22Rv1 (cell line): ENCODE data around the gene PHLDA2.

Experiments used
- ZFX ChIP-seq: fragments of 450-650 bp; IDR thresholded peaks from 2 replicates; pipeline ENCODE4 v1.6.1; 2017; ENCODE audit warnings: antibody characterized with exemption, borderline replicate concordance
- TF ChIP-seq, protein P1 (sequence below): fragments of 450-650 bp; IDR thresholded peaks from 2 replicates; pipeline ENCODE4 v1.5.1; 2017; ENCODE audit warnings: mild to moderate bottlenecking

DNA sequence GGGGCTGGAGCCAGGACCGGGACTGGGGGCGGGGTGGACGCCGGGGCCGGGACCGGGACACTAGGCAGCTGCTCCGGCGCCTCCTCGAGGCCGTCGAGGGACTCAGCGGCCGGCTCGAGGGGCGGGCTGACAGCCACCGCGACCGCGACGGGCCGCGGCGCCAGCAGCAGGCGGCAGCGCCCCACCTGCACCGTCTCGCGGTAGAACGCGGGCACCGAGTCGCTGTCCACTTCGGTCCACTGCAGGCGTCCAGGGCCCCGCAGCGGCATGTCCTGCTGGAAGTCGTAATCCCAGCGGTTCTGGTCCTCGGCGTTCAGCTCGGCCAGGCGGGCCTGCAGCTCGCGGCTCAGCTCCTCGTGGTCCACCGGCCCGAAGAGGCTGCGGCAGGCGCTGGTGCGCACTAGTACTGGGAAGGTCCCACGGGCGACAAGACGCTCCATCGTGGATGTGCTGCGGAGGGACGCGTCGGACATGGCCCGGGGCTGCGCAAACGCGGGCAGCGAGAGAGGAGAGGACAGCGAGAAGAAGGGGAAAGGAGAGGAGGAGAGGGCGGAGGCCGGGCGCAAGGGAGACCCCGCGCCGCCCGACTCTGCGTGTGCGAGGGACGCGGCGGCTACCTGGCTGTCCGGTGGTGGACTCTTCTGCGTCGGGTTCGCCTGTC lies 44.1 kb downstream of the PHLDA2 start:
- TF ChIP-seq, protein P1, sequence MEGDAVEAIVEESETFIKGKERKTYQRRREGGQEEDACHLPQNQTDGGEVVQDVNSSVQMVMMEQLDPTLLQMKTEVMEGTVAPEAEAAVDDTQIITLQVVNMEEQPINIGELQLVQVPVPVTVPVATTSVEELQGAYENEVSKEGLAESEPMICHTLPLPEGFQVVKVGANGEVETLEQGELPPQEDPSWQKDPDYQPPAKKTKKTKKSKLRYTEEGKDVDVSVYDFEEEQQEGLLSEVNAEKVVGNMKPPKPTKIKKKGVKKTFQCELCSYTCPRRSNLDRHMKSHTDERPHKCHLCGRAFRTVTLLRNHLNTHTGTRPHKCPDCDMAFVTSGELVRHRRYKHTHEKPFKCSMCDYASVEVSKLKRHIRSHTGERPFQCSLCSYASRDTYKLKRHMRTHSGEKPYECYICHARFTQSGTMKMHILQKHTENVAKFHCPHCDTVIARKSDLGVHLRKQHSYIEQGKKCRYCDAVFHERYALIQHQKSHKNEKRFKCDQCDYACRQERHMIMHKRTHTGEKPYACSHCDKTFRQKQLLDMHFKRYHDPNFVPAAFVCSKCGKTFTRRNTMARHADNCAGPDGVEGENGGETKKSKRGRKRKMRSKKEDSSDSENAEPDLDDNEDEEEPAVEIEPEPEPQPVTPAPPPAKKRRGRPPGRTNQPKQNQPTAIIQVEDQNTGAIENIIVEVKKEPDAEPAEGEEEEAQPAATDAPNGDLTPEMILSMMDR: peak; percentile 64
- no peak for TF ChIP-seq ZFX
